Keratinocyte (primary cell): ENCODE data around the gene POU4F2.
A peak's percentile ranks its signal among the peaks of the same experiment; 100 is the strongest.

Source experiments
- EZH2 ChIP-seq: IDR thresholded peaks from one replicate; pipeline ENCODE4 v1.6.1; 2012; ENCODE audit warnings: inconsistent platforms, mild to moderate bottlenecking, low read length, moderate library complexity
- TF ChIP-seq, protein P1 (sequence below), 3 experiments: IDR thresholded peaks in 1 of 3; conservative IDR thresholded peaks in 1 of 3; optimal IDR thresholded peaks in 1 of 3; 2 replicates in 2 of 3; 3 replicates in 1 of 3; pipeline versions ENCODE3 to v1.5.1; 2011; ENCODE audit warnings: low read length in 3 of 3, mild to moderate bottlenecking in 3 of 3, moderate library complexity in 2 of 3, control low read depth in 1 of 3, inconsistent platforms in 1 of 3; ENCODE audit not compliant: insufficient read depth in 2 of 3; ENCODE audit errors: extremely low read depth in 1 of 3

DNA sequence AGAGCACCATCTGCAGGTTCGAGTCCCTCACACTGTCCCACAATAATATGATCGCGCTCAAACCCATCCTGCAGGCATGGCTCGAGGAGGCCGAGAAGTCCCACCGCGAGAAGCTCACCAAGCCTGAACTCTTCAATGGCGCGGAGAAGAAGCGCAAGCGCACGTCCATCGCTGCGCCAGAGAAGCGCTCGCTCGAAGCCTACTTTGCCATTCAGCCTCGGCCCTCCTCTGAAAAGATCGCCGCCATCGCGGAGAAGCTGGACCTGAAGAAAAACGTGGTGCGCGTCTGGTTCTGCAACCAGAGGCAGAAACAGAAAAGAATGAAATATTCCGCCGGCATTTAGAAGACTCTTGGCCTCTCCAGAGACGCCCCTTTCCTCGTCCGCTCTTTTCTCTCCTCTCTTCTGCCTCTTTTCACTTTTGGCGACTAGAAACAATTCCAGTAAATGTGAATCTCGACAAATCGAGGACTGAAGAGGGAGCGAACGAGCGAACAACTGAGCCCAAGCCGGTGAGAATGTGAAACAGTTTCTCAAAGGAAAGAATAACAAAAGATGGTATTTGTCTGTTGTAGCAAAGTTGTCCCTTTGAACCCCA is 1.9 kb downstream of the POU4F2 start:
- TF ChIP-seq, protein P1, sequence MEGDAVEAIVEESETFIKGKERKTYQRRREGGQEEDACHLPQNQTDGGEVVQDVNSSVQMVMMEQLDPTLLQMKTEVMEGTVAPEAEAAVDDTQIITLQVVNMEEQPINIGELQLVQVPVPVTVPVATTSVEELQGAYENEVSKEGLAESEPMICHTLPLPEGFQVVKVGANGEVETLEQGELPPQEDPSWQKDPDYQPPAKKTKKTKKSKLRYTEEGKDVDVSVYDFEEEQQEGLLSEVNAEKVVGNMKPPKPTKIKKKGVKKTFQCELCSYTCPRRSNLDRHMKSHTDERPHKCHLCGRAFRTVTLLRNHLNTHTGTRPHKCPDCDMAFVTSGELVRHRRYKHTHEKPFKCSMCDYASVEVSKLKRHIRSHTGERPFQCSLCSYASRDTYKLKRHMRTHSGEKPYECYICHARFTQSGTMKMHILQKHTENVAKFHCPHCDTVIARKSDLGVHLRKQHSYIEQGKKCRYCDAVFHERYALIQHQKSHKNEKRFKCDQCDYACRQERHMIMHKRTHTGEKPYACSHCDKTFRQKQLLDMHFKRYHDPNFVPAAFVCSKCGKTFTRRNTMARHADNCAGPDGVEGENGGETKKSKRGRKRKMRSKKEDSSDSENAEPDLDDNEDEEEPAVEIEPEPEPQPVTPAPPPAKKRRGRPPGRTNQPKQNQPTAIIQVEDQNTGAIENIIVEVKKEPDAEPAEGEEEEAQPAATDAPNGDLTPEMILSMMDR (optimal IDR thresholded peaks at IDR 0.05 in 1 of 3, IDR thresholded peaks at IDR 0.05 in 1 of 3, conservative IDR thresholded peaks at IDR 0.05 in 1 of 3; ENCODE audit: extremely low read depth in 1 of 3, insufficient read depth in 2 of 3, low read length in 3 of 3) = no peak
- TF ChIP-seq EZH2 = peak; percentile 72
